WTC11 (cell line): ENCODE data around the gene RPS5. TPM values are rescaled to one million over a fixed set of nuclear protein-coding genes. Genes with fewer than 3 reads are reported as not detected.

Experiments used
- AFF4 ChIP-seq: sonication (generic); formaldehyde crosslinking; IDR thresholded peaks from 2 replicates; pipeline ENCODE4 v1.8.1; 2023; ENCODE audit warnings: mild to moderate bottlenecking, missing genetic modification reagents, borderline replicate concordance
- CREB1 ChIP-seq: sonication (generic); formaldehyde crosslinking; IDR thresholded peaks from 2 replicates; pipeline ENCODE4 v1.8.0; 2023; ENCODE audit warnings: mild to moderate bottlenecking, missing genetic modification reagents
- CREM ChIP-seq: sonication (generic); formaldehyde crosslinking; IDR thresholded peaks from 2 replicates; pipeline ENCODE4 v1.8.1; 2022; ENCODE audit warnings: mild to moderate bottlenecking, missing genetic modification reagents, moderate library complexity
- CTCF ChIP-seq: fragments of 200-600 bp; IDR thresholded peaks from 2 replicates; pipeline ENCODE4 v1.8.0; 2022; ENCODE audit warnings: antibody characterized with exemption
- ETV6 ChIP-seq: sonication (generic); formaldehyde crosslinking; IDR thresholded peaks from 2 replicates; pipeline ENCODE4 v1.8.1; 2022; ENCODE audit warnings: mild to moderate bottlenecking, missing genetic modification reagents
- FOXK1 ChIP-seq: sonication (generic); formaldehyde crosslinking; IDR thresholded peaks from 2 replicates; pipeline ENCODE4 v1.8.0; 2022; ENCODE audit warnings: mild to moderate bottlenecking, moderate library complexity, missing genetic modification reagents
- FOXP4 ChIP-seq: sonication (generic); formaldehyde crosslinking; IDR thresholded peaks from 2 replicates; pipeline ENCODE4 v1.8.0; 2022; ENCODE audit warnings: mild to moderate bottlenecking, missing genetic modification reagents
- GABPB1 ChIP-seq: sonication (generic); formaldehyde crosslinking; IDR thresholded peaks from 2 replicates; pipeline ENCODE4 v1.8.1; 2023; ENCODE audit warnings: mild to moderate bottlenecking, missing genetic modification reagents
- IRF1 ChIP-seq: sonication (generic); formaldehyde crosslinking; IDR thresholded peaks from 2 replicates; pipeline ENCODE4 v1.8.0; 2023; ENCODE audit warnings: missing genetic modification reagents
- IRF2 ChIP-seq: sonication (generic); formaldehyde crosslinking; IDR thresholded peaks from 2 replicates; pipeline ENCODE4 v1.8.0; 2022; ENCODE audit warnings: low read depth, missing genetic modification reagents, borderline replicate concordance
- JAZF1 ChIP-seq: fragments of 250-450 bp; sonication (Bioruptor Pico); IDR thresholded peaks from 2 replicates; pipeline ENCODE4 v1.9.0; 2021; ENCODE audit warnings: moderate library complexity, mild to moderate bottlenecking, inconsistent platforms
- JUN ChIP-seq: sonication (generic); formaldehyde crosslinking; IDR thresholded peaks from 2 replicates; pipeline ENCODE4 v1.8.0; 2023; ENCODE audit warnings: mild to moderate bottlenecking, missing genetic modification reagents
- KAT7 ChIP-seq: sonication (generic); formaldehyde crosslinking; IDR thresholded peaks from 2 replicates; pipeline ENCODE4 v1.8.1; 2023; ENCODE audit warnings: missing genetic modification reagents, mild to moderate bottlenecking, borderline replicate concordance
- MAX ChIP-seq: sonication (generic); formaldehyde crosslinking; IDR thresholded peaks from 2 replicates; pipeline ENCODE4 v1.8.0; 2022; ENCODE audit warnings: mild to moderate bottlenecking, missing genetic modification reagents
- MYBL2 ChIP-seq: sonication (generic); formaldehyde crosslinking; IDR thresholded peaks from 2 replicates; pipeline ENCODE4 v1.8.1; 2023; ENCODE audit warnings: mild to moderate bottlenecking, moderate library complexity, missing genetic modification reagents
- NR3C1 ChIP-seq: sonication (generic); formaldehyde crosslinking; conservative IDR thresholded peaks from 2 replicates; pipeline ENCODE4 v1.8.1; 2023; ENCODE audit warnings: low read depth, mild to moderate bottlenecking, missing genetic modification reagents
- SMAD3 ChIP-seq: sonication (generic); formaldehyde crosslinking; IDR thresholded peaks from 2 replicates; pipeline ENCODE4 v1.8.0; 2022; ENCODE audit warnings: missing genetic modification reagents, mild to moderate bottlenecking, borderline replicate concordance
- SOX15 ChIP-seq: fragments of 250-450 bp; sonication (Bioruptor Pico); IDR thresholded peaks from 2 replicates; pipeline ENCODE4 v1.9.0; 2021; ENCODE audit warnings: mild to moderate bottlenecking
- SP1 ChIP-seq: sonication (generic); formaldehyde crosslinking; conservative IDR thresholded peaks from 2 replicates; pipeline ENCODE4 v1.8.1; 2022; ENCODE audit warnings: missing genetic modification reagents
- ZNF138 ChIP-seq: sonication (generic); formaldehyde crosslinking; conservative IDR thresholded peaks from 2 replicates; pipeline ENCODE4 v1.8.1; 2022; ENCODE audit warnings: mild to moderate bottlenecking, moderate library complexity, missing genetic modification reagents
- ZNF281 ChIP-seq: sonication (generic); formaldehyde crosslinking; IDR thresholded peaks from 2 replicates; pipeline ENCODE4 v1.8.0; 2023; ENCODE audit warnings: mild to moderate bottlenecking, missing genetic modification reagents
- ZNF317 ChIP-seq: sonication (generic); formaldehyde crosslinking; IDR thresholded peaks from 2 replicates; pipeline ENCODE4 v1.8.1; 2023; ENCODE audit warnings: low read depth, mild to moderate bottlenecking, moderate library complexity, missing genetic modification reagents, borderline replicate concordance
- ZNF396 ChIP-seq: fragments of 250-450 bp; sonication (Bioruptor Pico); IDR thresholded peaks from 2 replicates; pipeline ENCODE4 v1.8.0; 2021; ENCODE audit warnings: mild to moderate bottlenecking, moderate library complexity, borderline replicate concordance
- ZNF532 ChIP-seq: fragments of 250-450 bp; sonication (Bioruptor Pico); IDR thresholded peaks from 2 replicates; pipeline ENCODE4 v1.9.0; 2021; ENCODE audit warnings: mild to moderate bottlenecking, borderline replicate concordance
- ZNF671 ChIP-seq: fragments of 250-450 bp; sonication (Bioruptor Pico); IDR thresholded peaks from 2 replicates; pipeline ENCODE4 v1.8.0; 2021; ENCODE audit warnings: mild to moderate bottlenecking
- total RNA-seq: library from RNA; stranded (reverse); gene quantifications from 3 replicates; pipeline ENCODE4 v1.2.3, GENCODE V29; 2021

Gene RPS5
- total RNA-seq, 1 experiment from 2014 or later: 1,502 TPM

GRCh38 chr19:58361900-58362271 lies 25.2 kb upstream of the RPS5 start (continued):
- TF ChIP-seq FOXP4 (peak; percentile 39; the same call in 1 of the 2 replicates), ZNF138 (no peak), SP1 (CRISPR knock-in tag) (no peak), MAX (no peak; the same call in 1 of the 2 replicates), CREB1 (no peak), JUN (no peak), ZNF396 (no peak), GABPB1 (no peak), SMAD3 (CRISPR knock-in tag) (no peak), AFF4 (CRISPR knock-in tag) (0 out of 2 replicates have a peak, but pooled peaks have one; percentile 39), CTCF (no peak), ZNF317 (no peak), IRF1 (no peak), FOXK1 (CRISPR knock-in tag) (no peak), ZNF532 (CRISPR knock-in tag) (no peak), KAT7 (CRISPR knock-in tag) (0 out of 2 replicates have a peak, but pooled peaks have one; percentile 46), ZNF281 (no peak), ETV6 (CRISPR knock-in tag) (peak; percentile 15; the same call in 1 of the 2 replicates), MYBL2 (no peak), IRF2 (no peak), JAZF1 (no peak), CREM (CRISPR knock-in tag) (no peak), ZNF671 (CRISPR knock-in tag) (no peak), SOX15 (no peak), NR3C1 (CRISPR knock-in tag) (no peak)
